ENCODE measurements around the gene SPATA12.

The SPATA12 gene

GRCh38 chr3:57074135-57074534, 13.7 kb downstream of the SPATA12 start:
- DNase-seq (ENCODE audit: insufficient read length, low spot score) (no peak), FAIRE-seq (no peak)
- no peak for TF ChIP-seq CTCF (IDR thresholded peaks at IDR 0.05; ENCODE audit: insufficient read depth, missing control alignments)

DNA sequence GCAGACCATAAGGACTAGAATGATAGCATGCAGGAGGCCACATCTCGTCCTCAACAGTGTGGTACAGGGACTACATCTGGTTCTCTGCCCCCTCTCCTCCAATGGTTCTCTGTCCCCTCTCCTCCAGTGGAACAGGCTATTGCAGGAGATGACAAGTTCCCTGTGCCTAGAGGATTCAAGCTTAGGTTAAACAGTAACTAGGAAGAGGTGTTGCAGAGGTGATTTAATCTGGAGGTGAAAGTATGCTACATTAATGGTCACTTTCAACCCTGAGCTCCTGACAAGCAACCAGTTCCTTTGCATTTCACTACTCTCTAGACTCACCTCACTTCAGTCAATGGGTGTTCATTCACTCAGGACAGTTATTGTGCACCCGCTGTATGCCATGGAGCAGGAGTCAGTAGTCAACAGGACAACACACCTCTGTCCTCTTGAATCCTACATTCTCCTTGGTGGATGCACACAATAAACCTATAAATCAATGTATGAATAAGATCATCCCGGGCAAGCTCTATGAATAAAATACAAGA, 16.0 kb downstream of the SPATA12 start:
- TF ChIP-seq CTCF (IDR thresholded peaks at IDR 0.05; ENCODE audit: insufficient read depth, missing control alignments): no peak
- FAIRE-seq (no peak), DNase-seq (ENCODE audit: insufficient read length, low spot score) (no peak)

DNA sequence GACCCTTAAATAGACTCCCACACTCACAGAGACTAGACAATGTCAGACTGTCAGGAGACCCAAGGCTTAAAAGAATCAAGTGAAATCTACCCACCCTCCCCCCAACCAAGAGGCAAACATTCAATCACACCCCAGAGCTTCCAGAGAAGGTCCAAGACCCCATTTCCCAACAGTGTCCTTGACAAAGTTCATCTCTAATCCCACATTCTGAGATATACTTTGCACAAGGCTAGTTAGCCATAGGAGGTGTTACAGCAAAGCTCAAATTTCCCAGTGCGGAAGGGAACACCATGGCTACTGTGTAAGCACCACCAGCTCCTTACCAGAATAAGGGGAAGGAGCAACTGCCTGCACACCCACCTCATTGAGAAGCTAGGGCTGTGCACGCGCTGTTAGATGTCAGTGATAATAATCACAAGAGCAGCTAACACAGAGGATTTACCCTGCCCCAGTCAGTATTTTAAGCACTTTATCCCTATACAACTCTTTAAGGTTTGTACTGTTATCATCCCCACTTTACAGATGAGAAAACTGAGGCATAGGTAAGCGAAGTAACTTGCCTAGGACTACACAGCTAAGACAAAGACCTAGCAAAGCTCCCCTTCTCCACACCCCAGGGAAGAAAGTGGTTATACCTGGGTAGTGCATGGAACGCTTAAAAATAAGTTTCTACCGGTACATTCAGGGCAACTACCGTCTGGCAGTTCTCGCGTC, 17.3 kb downstream of the SPATA12 start:
- FAIRE-seq: no peak
- DNase-seq (ENCODE audit: insufficient read length, low spot score): no peak
- no peak for TF ChIP-seq CTCF (IDR thresholded peaks at IDR 0.05; ENCODE audit: insufficient read depth, missing control alignments)

DNA sequence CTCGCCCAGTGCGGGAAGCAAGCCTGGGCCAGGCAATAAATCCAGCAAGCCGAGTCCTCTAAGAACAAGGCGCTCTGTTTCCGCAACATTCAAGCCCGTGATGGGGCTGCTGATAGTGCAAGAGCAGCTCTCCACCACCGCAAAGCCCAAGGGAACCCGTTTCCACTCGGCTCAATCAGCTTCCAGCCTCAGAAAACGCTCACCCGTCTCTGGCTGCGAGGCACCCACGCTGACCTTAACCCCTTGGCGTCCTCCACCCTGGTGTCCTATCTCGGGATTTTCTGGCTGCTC, 17.8 kb downstream of the SPATA12 start:
- FAIRE-seq: no peak
- peak; percentile 54 for DNase-seq (ENCODE audit: insufficient read length, low spot score)
- no peak for TF ChIP-seq CTCF (IDR thresholded peaks at IDR 0.05; ENCODE audit: insufficient read depth, missing control alignments)

- FAIRE-seq: no peak
- no peak for TF ChIP-seq CTCF (IDR thresholded peaks at IDR 0.05; ENCODE audit: insufficient read depth, missing control alignments)
- peak; percentile 45 for DNase-seq (ENCODE audit: insufficient read length, low spot score)
These were observed 18.4 kb downstream of the SPATA12 start for GRCh38 chr3:57078635-57079473.

DNA sequence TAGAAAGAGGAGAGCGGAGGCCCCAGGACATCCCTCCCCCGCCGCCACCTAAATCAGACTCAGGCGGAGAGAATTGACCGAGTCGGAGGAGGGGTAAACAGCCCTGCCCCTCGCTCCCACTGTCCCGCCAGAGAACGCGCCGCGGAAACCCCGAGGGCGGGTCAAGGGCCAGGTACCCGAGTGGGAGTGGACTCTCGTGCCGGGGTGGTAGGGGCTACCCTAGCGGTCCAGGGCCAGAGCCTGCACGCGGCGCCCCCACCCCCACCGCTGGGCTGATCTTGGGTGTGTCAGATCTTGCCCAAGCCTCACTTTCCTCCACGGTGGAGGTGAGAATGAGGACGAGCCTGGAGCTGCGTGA, 19.0 kb downstream of the SPATA12 start:
- no peak for DNase-seq (ENCODE audit: insufficient read length, low spot score)
- FAIRE-seq: no peak
- TF ChIP-seq CTCF (IDR thresholded peaks at IDR 0.05; ENCODE audit: insufficient read depth, missing control alignments): no peak

DNA sequence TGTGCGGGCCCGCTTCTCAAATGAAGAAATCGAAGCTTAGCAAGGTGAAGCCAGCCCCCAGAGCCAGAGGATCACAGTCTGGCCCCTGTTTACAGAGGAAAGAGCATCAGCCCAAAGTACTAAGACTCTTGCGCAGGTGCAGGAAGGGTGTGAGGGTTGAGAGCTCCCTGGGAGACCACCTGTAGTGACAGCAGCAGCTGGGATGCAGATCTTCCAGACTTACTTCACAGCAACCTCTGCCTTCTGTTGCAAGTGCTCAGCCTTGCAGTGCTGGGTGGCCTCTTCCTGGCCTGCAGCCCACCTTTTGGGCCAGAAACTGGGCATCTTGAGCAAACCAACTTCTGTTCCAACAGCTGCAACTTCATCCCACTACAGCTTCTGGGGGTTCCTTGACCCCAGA, 19.7 kb downstream of the SPATA12 start:
- FAIRE-seq (no peak), DNase-seq (ENCODE audit: insufficient read length, low spot score) (no peak)

More for the DNA sequence above, 19.7 kb downstream of the SPATA12 start:
- TF ChIP-seq CTCF (IDR thresholded peaks at IDR 0.05; ENCODE audit: insufficient read depth, missing control alignments): no peak

Data from D721Med (cell line).